SJSA1 (cell line): ENCODE results near the gene BROX. TPM values are rescaled to one million over a fixed set of nuclear protein-coding genes. Genes with fewer than 3 reads are reported as not detected.

Source experiments
- DNase-seq, 2 experiments: peaks; one replicate each; pipeline ENCODE4 v3.0.0-alpha.2; 2015 to 2020; ENCODE audit warnings: low spot score in 2 of 2, low read depth in 1 of 2
- H3K27ac ChIP-seq: fragments of 250-450 bp; sonication (Bioruptor Pico); 2 replicates; pipeline ENCODE4 v1.5.1; 2020; ENCODE audit warnings: mild to moderate bottlenecking, moderate library complexity
- H3K27me3 ChIP-seq: fragments of 250-450 bp; sonication (Bioruptor Pico); replicated peaks from 2 replicates; pipeline ENCODE4 v1.5.1; 2020; ENCODE audit warnings: mild to moderate bottlenecking, moderate library complexity
- H3K36me3 ChIP-seq: fragments of 250-450 bp; sonication (Bioruptor Pico); 2 replicates; pipeline ENCODE4 v1.5.1; 2020; ENCODE audit warnings: mild to moderate bottlenecking
- H3K4me1 ChIP-seq: fragments of 250-450 bp; sonication (Bioruptor Pico); replicated peaks from 2 replicates; pipeline ENCODE4 v1.6.1; 2021; ENCODE audit warnings: mild to moderate bottlenecking
- H3K4me3 ChIP-seq: fragments of 250-450 bp; sonication (Bioruptor Pico); 2 replicates; pipeline ENCODE4 v1.5.1; 2020; ENCODE audit warnings: mild to moderate bottlenecking
- H3K9me3 ChIP-seq: fragments of 250-450 bp; sonication (Bioruptor Pico); replicated peaks from 2 replicates; pipeline ENCODE4 v1.5.1; 2020; ENCODE audit warnings: mild to moderate bottlenecking
- total RNA-seq: library from RNA; depleted of rRNA; stranded (reverse); fragments of >200 nt; shearing (Covaris generic); gene quantifications from 2 replicates; pipeline ENCODE4 v1.2.3, GENCODE V29; 2014; rRNA removed

The BROX gene
- total RNA-seq, 1 experiment from 2014 or later, result 67.6 TPM

- no peaks in the 10 kb centered on the region for H3K27me3 ChIP-seq
- DNase-seq, result no peak
- no peak overlapping the region for H3K27ac ChIP-seq
- peaks cover 7% of the 10 kb centered on the region for H3K9me3 ChIP-seq
- H3K36me3 ChIP-seq, result no peaks in the 10 kb centered on the region
- H3K4me1 ChIP-seq, result peaks cover 12% of the 10 kb centered on the region
- no peak overlapping the region for H3K4me3 ChIP-seq
These were observed 60.6 kb downstream of the BROX start for GRCh38 chr1:222772996-222773379.

GRCh38 chr1:222777463-222777862 lies 65.1 kb downstream of the BROX start:
- Histone ChIP-seq H3K27me3 (no peaks in the 10 kb centered on the region), H3K9me3 (no peaks in the 10 kb centered on the region), H3K4me1 (peaks cover 4% of the 10 kb centered on the region), H3K36me3 (no peaks in the 10 kb centered on the region), H3K4me3 (no peak overlapping the region), H3K27ac (no peak overlapping the region)
- DNase-seq, result no peak

GRCh38 chr1:222777977-222778376 lies 65.6 kb downstream of the BROX start:
- no peak overlapping the region for H3K27ac ChIP-seq
- H3K27me3 ChIP-seq, result no peaks in the 10 kb centered on the region
- DNase-seq, result no peak
- no peaks in the 10 kb centered on the region for H3K9me3 ChIP-seq
- H3K4me1 ChIP-seq, result peaks cover 4% of the 10 kb centered on the region
- H3K36me3 ChIP-seq, result no peaks in the 10 kb centered on the region
- H3K4me3 ChIP-seq, result no peak overlapping the region

GRCh38 chr1:222781251-222781650 lies 68.9 kb downstream of the BROX start:
- no peaks in the 10 kb centered on the region for H3K27me3 ChIP-seq

GRCh38 chr1:222783051-222783450 lies 70.7 kb downstream of the BROX start:
- H3K9me3 ChIP-seq, result no peaks in the 10 kb centered on the region
- no peak overlapping the region for H3K27ac ChIP-seq
- H3K4me3 ChIP-seq, result no peak overlapping the region
- no peaks in the 10 kb centered on the region for H3K27me3 ChIP-seq
- no peak for DNase-seq
- H3K4me1 ChIP-seq, result peaks cover 26% of the 10 kb centered on the region
- no peaks in the 10 kb centered on the region for H3K36me3 ChIP-seq

More at GRCh38 chr1:222781251-222781650, 68.9 kb downstream of the BROX start:
- peaks cover 18% of the 10 kb centered on the region for H3K4me1 ChIP-seq
- no peak for DNase-seq
- H3K9me3 ChIP-seq, result no peaks in the 10 kb centered on the region
- no peak overlapping the region for H3K27ac ChIP-seq
- H3K36me3 ChIP-seq, result no peaks in the 10 kb centered on the region
- no peak overlapping the region for H3K4me3 ChIP-seq

GRCh38 chr1:222784371-222784770 lies 72.0 kb downstream of the BROX start:
- Histone ChIP-seq H3K36me3 (no peaks in the 10 kb centered on the region), H3K4me1 (peaks cover 26% of the 10 kb centered on the region), H3K9me3 (no peaks in the 10 kb centered on the region), H3K27me3 (no peaks in the 10 kb centered on the region), H3K27ac (no peak overlapping the region), H3K4me3 (no peak overlapping the region)
- no peak for DNase-seq

Other genes starting within 250 kb of the BROX start
- gene HHIPL2, start 164.5 kb upstream of the BROX start, total RNA-seq, result 2.2 and 3.1 TPM in 2 replicates
- gene TAF1A, start 122.6 kb upstream of the BROX start, total RNA-seq, result 5.8 and 10.8 TPM in 2 replicates
- 30.7 and 53.3 TPM in 2 replicates for gene MIA3, start 94.5 kb upstream of the BROX start, total RNA-seq
- 37.2 and 50.0 TPM in 2 replicates for gene AIDA, start 73 bp upstream of the BROX start, total RNA-seq
- gene FAM177B, start 24.6 kb downstream of the BROX start, total RNA-seq, result not detected in 2 replicates
- 3.7 and 5.2 TPM in 2 replicates for gene DISP1, start 102.5 kb downstream of the BROX start, total RNA-seq